Endothelial cell of umbilical vein (primary cell): ENCODE results near the gene GPBP1L1. TPM values are rescaled to one million over a fixed set of nuclear protein-coding genes. Genes with fewer than 3 reads are reported as not detected.

ENCODE experiments used
- BruUV-seq: library from RNA; stranded (reverse); fragments of 400-500 nt; replicated peaks from 2 replicates; lab custom pipeline; 2021; lab: Mats Ljungman, UMichigan
- CTCF ChIA-PET: fragments of 300-600, 350-600 bp; sonication (Branson Sonifier 250); formaldehyde crosslinking; loops from one replicate; lab custom pipeline; 2021; ENCODE audit warnings: antibody characterized with exemption, inconsistent platforms; lab: Charles Lee
- POLR2A ChIA-PET: fragments of 300-600, 350-600 bp; sonication (Branson Sonifier 250); formaldehyde crosslinking; loops from one replicate; lab custom pipeline; 2021; ENCODE audit warnings: antibody characterized with exemption, inconsistent platforms; lab: Charles Lee
- DNase-seq: peaks from one replicate; pipeline ENCODE4 v3.0.0-alpha.2; 2011; ENCODE audit warnings: low read depth, low spot score
- FAIRE-seq: peaks from 2 replicates; lab custom pipeline; 2011; peaks lifted over from hg19 to GRCh38; lab: Jason Lieb, UNC
- H2AFZ ChIP-seq: 2 replicates; pipeline ENCODE4 v1.6.0; 2012; ENCODE audit warnings: low read depth, low read length, control low read depth, inconsistent platforms
- H3K27ac ChIP-seq: 2 replicates; pipeline ENCODE4 v1.5.1; 2011; ENCODE audit warnings: low read depth, mild to moderate bottlenecking, control low read depth, low read length, moderate library complexity; ENCODE audit not compliant: insufficient read depth
- H3K27me3 ChIP-seq, 2 experiments: 2 replicates each; pipeline versions ENCODE4 v1.6.0 to v1.6.1; 2011; ENCODE audit warnings: low read length in 2 of 2, mixed read lengths in 1 of 2; ENCODE audit not compliant: control insufficient read depth in 2 of 2, insufficient read depth in 2 of 2
- H3K36me3 ChIP-seq, 2 experiments: 2 replicates in 1 of 2; 3 replicates in 1 of 2; pipeline ENCODE4 v1.5.1; 2011; ENCODE audit warnings: low read length in 2 of 2, mild to moderate bottlenecking in 1 of 2, moderate library complexity in 1 of 2; ENCODE audit not compliant: control insufficient read depth in 2 of 2, insufficient read depth in 2 of 2; ENCODE audit errors: extremely low read depth in 1 of 2
- H3K4me1 ChIP-seq: 3 replicates; pipeline ENCODE4 v1.5.1; 2011; ENCODE audit warnings: mild to moderate bottlenecking, low read length; ENCODE audit not compliant: control insufficient read depth, insufficient read depth; ENCODE audit errors: extremely low read depth
- H3K4me2 ChIP-seq: 2 replicates; pipeline ENCODE4 v1.6.1; 2011; ENCODE audit warnings: low read length, control low read depth, mixed read lengths; ENCODE audit not compliant: insufficient read depth
- H3K4me3 ChIP-seq, 3 experiments: fragments of 200-600 bp in 1 of 3; sonication (generic), shearing (Covaris generic) in 1 of 3; replicated peaks in 1 of 3; 2 replicates each; pipeline ENCODE4 v1.5.1; 2011 to 2016; ENCODE audit warnings: control low read depth in 3 of 3, low read length in 3 of 3, mild to moderate bottlenecking in 2 of 3, inconsistent platforms in 1 of 3, low read depth in 1 of 3, moderate library complexity in 1 of 3; ENCODE audit not compliant: insufficient read depth in 1 of 3
- H3K79me2 ChIP-seq: 2 replicates; pipeline ENCODE4 v1.6.0; 2012; ENCODE audit warnings: low read length, inconsistent platforms; ENCODE audit not compliant: control insufficient read depth, insufficient read depth
- H3K9ac ChIP-seq: replicated peaks from 2 replicates; pipeline ENCODE3; 2011; ENCODE audit warnings: low read length, control low read depth; ENCODE audit not compliant: insufficient read depth; ENCODE audit errors: extremely low read depth
- H3K9me1 ChIP-seq: replicated peaks from 3 replicates; pipeline ENCODE4 v1.6.0; 2011; ENCODE audit warnings: mild to moderate bottlenecking, low read length; ENCODE audit not compliant: control insufficient read depth, insufficient read depth; ENCODE audit errors: extremely low read depth
- H3K9me3 ChIP-seq: replicated peaks from 2 replicates; pipeline ENCODE4 v1.5.1; 2012; ENCODE audit warnings: low read length, inconsistent platforms; ENCODE audit not compliant: control insufficient read depth, insufficient read depth
- H4K20me1 ChIP-seq: replicated peaks from 2 replicates; pipeline ENCODE3; 2011; ENCODE audit warnings: mild to moderate bottlenecking, low read length; ENCODE audit not compliant: control insufficient read depth, insufficient read depth; ENCODE audit errors: extremely low read depth
- EZH2 ChIP-seq: IDR thresholded peaks from 2 replicates; pipeline ENCODE4 v1.6.1; 2012; ENCODE audit warnings: borderline replicate concordance, low read depth, mild to moderate bottlenecking, moderate library complexity, low read length, inconsistent platforms; ENCODE audit not compliant: severe bottlenecking
- FOS ChIP-seq: IDR thresholded peaks from 2 replicates; pipeline ENCODE4 v1.6.1; 2011; ENCODE audit warnings: mild to moderate bottlenecking, low read length, moderate library complexity, borderline replicate concordance; ENCODE audit not compliant: insufficient read depth
- GATA2 ChIP-seq: IDR thresholded peaks from 2 replicates; pipeline ENCODE4 v1.7.0; 2011; ENCODE audit warnings: low read depth, mild to moderate bottlenecking, moderate library complexity, mixed read lengths, low read length; ENCODE audit not compliant: insufficient read length, insufficient read depth
- JUN ChIP-seq: IDR thresholded peaks from 2 replicates; pipeline ENCODE4 v1.6.1; 2011; ENCODE audit warnings: borderline replicate concordance, low read depth; ENCODE audit not compliant: insufficient read length, insufficient read depth
- MYC ChIP-seq: IDR thresholded peaks from one replicate; pipeline ENCODE4 v1.6.1; 2011; ENCODE audit warnings: mild to moderate bottlenecking, low read depth, low read length
- POLR2A ChIP-seq: IDR thresholded peaks from 2 replicates; pipeline ENCODE4 v1.6.1; 2012; ENCODE audit warnings: low read depth, mild to moderate bottlenecking, control low read depth, low read length
- POLR2AphosphoS5 ChIP-seq: IDR thresholded peaks from 2 replicates; pipeline ENCODE4 v1.6.1; 2012; ENCODE audit warnings: low read depth, mild to moderate bottlenecking, control low read depth, low read length, moderate library complexity; ENCODE audit not compliant: insufficient read depth
- dilution Hi-C: fragments of 300-500 bp; cut with MboI; formaldehyde crosslinking; loops from one replicate; pipeline ENCODE4 v1.15.0; 2019; ENCODE audit warnings: low sequenced_read_pairs; ENCODE audit not compliant: extremely low pct_ligation_motif_present
- intact Hi-C: fragments of 100-400 bp; cut with micrococcal nuclease; formaldehyde crosslinking; loops from one replicate; pipeline ENCODE4 v1.10.0; 2022
- polyA plus RNA-seq, 4 experiments: library from polyadenylated mRNA; depleted of rRNA in 3 of 4; stranded (reverse) in 3 of 4; unstranded in 1 of 4; fragments of >200 nt; gene quantifications; 2 replicates each; pipeline versions ENCODE4 v1.2.1 to v1.2.3, GENCODE V29; 2011 to 2012; ENCODE audit warnings: missing spikeins in 1 of 4
- total RNA-seq: library from RNA; stranded (reverse); gene quantifications from 2 replicates; pipeline ENCODE4 v1.2.3, GENCODE V29; 2021
- TF ChIP-seq, protein P1 (sequence below), 2 donors: IDR thresholded peaks; 1 replicate in 1 of 2; 2 replicates in 1 of 2; pipeline ENCODE4 v1.5.1; 2011; ENCODE audit warnings: low read length in 2 of 2, mild to moderate bottlenecking in 2 of 2, moderate library complexity in 2 of 2, control low read depth in 1 of 2, inconsistent platforms in 1 of 2, low read depth in 1 of 2; ENCODE audit not compliant: insufficient read depth in 1 of 2; ENCODE audit errors: extremely low read depth in 1 of 2
- TF ChIP-seq, protein P2 (sequence below): IDR thresholded peaks from 2 replicates; pipeline ENCODE4 v1.6.1; 2011; ENCODE audit not compliant: insufficient read depth, insufficient read length

The GPBP1L1 gene
- total and polyA plus RNA-seq, 2 donors (not counting 3 experiments of a cell fraction or from before 2014, with no cell fraction given), result 35.0 to 89.7 TPM

GRCh38 chr1:45644661-45645060 is 41.7 kb downstream of the GPBP1L1 start:
- no peak overlapping the region for H3K4me2 ChIP-seq
- no peak overlapping the region for H3K9ac ChIP-seq
- DNase-seq (no peak), FAIRE-seq (no peak)
- no peaks in the 10 kb centered on the region for H3K9me1 ChIP-seq
- CTCF ChIA-PET, result interaction anchor here (0.9 to 1.5 kb wide), 2 partner anchors 16 to 76 kb away, joined by 3 read pairs; no protein-coding TSS in a partner anchor
- POLR2A ChIA-PET, result no interaction called here
- no peak for TF ChIP-seq POLR2AphosphoS5
- TF ChIP-seq FOS, result no peak
- no peak for TF ChIP-seq MYC
- no peak for TF ChIP-seq EZH2
- TF ChIP-seq, protein P1, sequence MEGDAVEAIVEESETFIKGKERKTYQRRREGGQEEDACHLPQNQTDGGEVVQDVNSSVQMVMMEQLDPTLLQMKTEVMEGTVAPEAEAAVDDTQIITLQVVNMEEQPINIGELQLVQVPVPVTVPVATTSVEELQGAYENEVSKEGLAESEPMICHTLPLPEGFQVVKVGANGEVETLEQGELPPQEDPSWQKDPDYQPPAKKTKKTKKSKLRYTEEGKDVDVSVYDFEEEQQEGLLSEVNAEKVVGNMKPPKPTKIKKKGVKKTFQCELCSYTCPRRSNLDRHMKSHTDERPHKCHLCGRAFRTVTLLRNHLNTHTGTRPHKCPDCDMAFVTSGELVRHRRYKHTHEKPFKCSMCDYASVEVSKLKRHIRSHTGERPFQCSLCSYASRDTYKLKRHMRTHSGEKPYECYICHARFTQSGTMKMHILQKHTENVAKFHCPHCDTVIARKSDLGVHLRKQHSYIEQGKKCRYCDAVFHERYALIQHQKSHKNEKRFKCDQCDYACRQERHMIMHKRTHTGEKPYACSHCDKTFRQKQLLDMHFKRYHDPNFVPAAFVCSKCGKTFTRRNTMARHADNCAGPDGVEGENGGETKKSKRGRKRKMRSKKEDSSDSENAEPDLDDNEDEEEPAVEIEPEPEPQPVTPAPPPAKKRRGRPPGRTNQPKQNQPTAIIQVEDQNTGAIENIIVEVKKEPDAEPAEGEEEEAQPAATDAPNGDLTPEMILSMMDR (IDR thresholded peaks at IDR 0.05; ENCODE audit: extremely low read depth in 1 of 2, insufficient read depth in 1 of 2, low read depth in 1 of 2, low read length in 2 of 2), result no peak
- no peak for TF ChIP-seq POLR2A
- no peak for TF ChIP-seq JUN
- TF ChIP-seq GATA2, result no peak
- TF ChIP-seq, protein P2, sequence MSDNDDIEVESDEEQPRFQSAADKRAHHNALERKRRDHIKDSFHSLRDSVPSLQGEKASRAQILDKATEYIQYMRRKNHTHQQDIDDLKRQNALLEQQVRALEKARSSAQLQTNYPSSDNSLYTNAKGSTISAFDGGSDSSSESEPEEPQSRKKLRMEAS, result no peak
- dilution Hi-C loops, result no loop called here
- H3K27ac ChIP-seq, result no peak overlapping the region
- intact Hi-C loops, result loop anchor here (5.0 kb wide), 1 partner anchor 238 kb away; no protein-coding TSS in a partner anchor
- H3K27me3 ChIP-seq, result no peaks in the 10 kb centered on the region
- H3K9me3 ChIP-seq, result no peaks in the 10 kb centered on the region
- peaks cover 9% of the 10 kb centered on the region for H3K4me1 ChIP-seq
- no peaks in the 10 kb centered on the region for H4K20me1 ChIP-seq
- H2AFZ ChIP-seq, result no peak overlapping the region
- peaks cover 5% of the 10 kb centered on the region for H3K79me2 ChIP-seq
- H3K36me3 ChIP-seq, result peaks cover 4 to 11% of the 10 kb centered on the region in 2 experiments
- BruUV-seq, result no TSS peak
- no peak overlapping the region for H3K4me3 ChIP-seq
